T1000 (cell line): ENCODE measurements around the gene POLE2.
"Not testable (repeated sequence)": the region's sequence is repeated elsewhere in the genome, so short reads cannot be mapped to it uniquely, and the experiment has no call there.

Source experiments
- DNase-seq: peaks from one replicate; lab custom pipeline; 2025; ENCODE audit warnings: mixed read lengths; lab: John Stamatoyannopoulos, UW

The POLE2 gene

GRCh38 chr14:49619273-49619672, 68.7 kb downstream of the POLE2 start:
- not testable (repeated sequence) for DNase-seq

GRCh38 chr14:49617852-49618519, 70.0 kb downstream of the POLE2 start:
- no peak for DNase-seq

GRCh38 chr14:49615776-49616175, 72.2 kb downstream of the POLE2 start:
- DNase-seq: no peak

- no peak for DNase-seq
Measured at GRCh38 chr14:49614196-49614595, 73.8 kb downstream of the POLE2 start.

GRCh38 chr14:49612671-49613070, 75.3 kb downstream of the POLE2 start:
- DNase-seq: no peak

GRCh38 chr14:49612251-49612650, 75.8 kb downstream of the POLE2 start:
- DNase-seq: no peak

GRCh38 chr14:49607583-49607982, 80.4 kb downstream of the POLE2 start:
- DNase-seq: no peak

GRCh38 chr14:49598485-49599300, 89.3 kb downstream of the POLE2 start, which contains the start of gene LRR1:
TSS of gene LRR1 (plus strand) at chr14:49598940. CDS start at chr14:49599021, 81 bp downstream.
- peak; percentile 82 for DNase-seq

- no peak for DNase-seq
Measured at GRCh38 chr14:49598189-49598484, 89.9 kb downstream of the POLE2 start.

- DNase-seq: no peak
Measured at GRCh38 chr14:49594347-49595091, 93.5 kb downstream of the POLE2 start.
